GM18909 (cell line): ENCODE results near the gene GRID1.
"Not testable (repeated sequence)": the region's sequence is repeated elsewhere in the genome, so short reads cannot be mapped to it uniquely, and the experiment has no call there.

Source experiments
- ATAC-seq: cut with Tn5 transposase; IDR thresholded peaks from one replicate; pipeline ENCODE4 v1.9.1; 2021; ENCODE audit warnings: mild to moderate bottlenecking; ENCODE audit not compliant: unreplicated experiment, poor library complexity

Gene GRID1

GRCh38 chr10:86180861-86181260 is 185.7 kb downstream of the GRID1 start:
- no peak for ATAC-seq

- ATAC-seq: no peak
Observed at GRCh38 chr10:86179961-86180360, 186.6 kb downstream of the GRID1 start.

DNA sequence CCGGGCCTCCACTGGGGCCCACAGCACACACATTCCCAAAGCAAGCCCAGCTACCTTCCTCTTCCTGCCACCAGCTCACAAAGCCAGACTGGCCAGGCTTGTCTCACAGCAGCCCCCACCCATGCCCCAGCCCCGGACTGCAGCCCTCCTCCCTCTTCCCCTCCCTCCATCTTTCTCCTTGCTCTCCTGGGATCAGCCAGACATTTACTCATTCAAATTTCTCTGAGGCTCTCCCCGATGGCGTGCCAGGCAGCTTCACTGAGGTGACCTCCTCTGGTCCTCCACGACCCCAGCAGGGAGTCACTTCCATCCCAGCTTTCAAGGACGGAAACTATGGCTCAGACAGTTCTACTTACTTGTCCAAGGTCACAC is 187.5 kb downstream of the GRID1 start:
- no peak for ATAC-seq

- no peak for ATAC-seq
Observed at GRCh38 chr10:86178401-86179152, 188.0 kb downstream of the GRID1 start.

GRCh38 chr10:86177537-86178155 is 188.9 kb downstream of the GRID1 start:
- ATAC-seq: no peak

GRCh38 chr10:86176850-86177536 is 189.6 kb downstream of the GRID1 start:
- no peak for ATAC-seq

DNA sequence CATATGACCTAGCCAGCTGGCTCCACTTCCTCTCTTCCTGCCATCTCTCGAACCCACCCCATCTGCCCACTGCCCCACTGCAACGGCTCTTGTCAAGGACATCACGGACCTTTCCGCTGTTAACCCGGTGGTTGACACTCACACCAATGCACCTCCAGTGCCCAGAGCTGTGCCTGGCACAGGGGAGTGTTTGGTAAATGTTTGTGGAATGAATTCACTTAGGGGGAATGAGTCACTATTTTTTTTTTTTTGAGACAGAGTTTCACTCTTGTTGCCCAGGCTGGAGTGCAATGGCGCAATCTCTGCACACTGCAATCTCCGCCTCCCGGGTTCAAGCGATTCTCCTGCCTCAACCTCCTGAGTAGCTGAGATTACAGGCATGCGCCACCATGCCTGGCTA is 191.1 kb downstream of the GRID1 start:
- ATAC-seq: not testable (repeated sequence)

DNA sequence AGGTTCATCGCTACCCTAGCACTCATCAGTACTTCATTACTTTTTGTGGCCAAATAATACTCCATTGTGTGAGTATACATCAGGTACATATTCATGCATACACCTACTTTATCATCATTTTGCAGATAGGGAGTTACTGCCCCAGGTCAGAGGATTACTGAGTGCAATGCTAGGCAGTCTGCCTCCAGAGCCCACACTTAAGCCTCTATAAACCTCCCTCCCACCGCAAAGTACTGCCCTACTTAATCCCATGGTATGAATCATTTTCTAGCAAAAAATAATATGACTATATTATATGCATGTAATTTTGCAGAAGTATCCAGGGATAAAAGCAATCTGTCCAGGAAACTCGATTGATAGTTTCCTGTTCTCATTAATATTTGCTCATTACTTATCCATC is 194.3 kb downstream of the GRID1 start:
- ATAC-seq: no peak

GRCh38 chr10:86170255-86171108 is 196.1 kb downstream of the GRID1 start:
- no peak for ATAC-seq

DNA sequence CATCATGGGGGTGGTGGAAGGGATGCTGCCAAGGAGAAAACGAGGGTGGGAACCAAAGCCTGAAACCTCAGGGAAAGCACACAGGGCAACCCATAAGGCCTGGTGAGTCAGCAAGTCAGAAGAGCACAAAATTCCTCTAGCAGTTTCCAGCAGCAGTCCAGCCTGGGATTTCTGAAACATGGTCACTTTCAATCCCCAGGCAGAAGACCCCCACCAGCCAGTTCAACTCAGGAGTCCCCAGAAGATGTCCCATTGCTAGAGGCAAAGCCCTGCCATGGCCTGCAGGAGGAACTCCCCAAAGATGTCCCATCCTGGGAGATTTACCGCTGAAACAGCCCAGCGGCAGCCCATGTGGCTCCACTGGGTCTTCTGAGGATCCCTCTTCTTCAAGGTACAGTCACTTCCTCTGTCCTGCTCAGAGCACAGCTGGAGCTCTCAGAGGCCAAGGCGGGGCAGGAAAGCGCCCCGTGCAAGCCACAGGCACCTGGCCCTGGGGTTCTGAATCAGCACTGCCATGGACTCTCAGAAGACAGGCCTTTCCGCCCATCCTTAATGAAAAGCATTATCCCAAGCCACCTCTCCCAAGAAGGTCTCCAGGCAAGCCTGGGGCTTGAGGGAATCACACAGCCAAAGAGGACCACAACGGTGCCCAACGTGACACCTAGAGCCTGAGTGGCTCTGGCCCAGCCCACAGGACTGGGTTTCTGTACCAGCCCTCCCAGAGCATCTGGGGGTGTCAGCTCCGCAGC is 196.9 kb downstream of the GRID1 start:
- no peak for ATAC-seq

DNA sequence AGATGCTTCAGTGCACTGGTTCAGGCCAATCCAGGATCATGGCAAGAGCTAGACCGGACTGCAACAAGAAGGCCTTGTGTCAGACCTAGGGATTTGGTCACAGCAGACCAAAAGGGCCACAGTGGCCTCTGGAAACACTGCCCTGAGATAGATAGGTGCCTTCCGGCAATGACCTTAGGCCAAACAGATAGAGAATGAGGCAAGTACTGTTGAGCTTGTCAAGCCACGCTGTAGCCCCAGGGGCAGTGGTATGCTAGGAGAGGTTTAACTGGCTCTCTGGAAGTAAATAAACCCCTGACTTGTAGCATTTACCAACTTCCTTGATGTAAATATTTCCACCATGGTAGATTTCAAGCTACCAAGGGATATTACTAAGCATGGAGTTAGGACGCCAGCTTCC is 197.5 kb downstream of the GRID1 start:
- no peak for ATAC-seq

GRCh38 chr10:86168256-86168655 is 198.3 kb downstream of the GRID1 start:
- no peak for ATAC-seq

- no peak for ATAC-seq
Observed at GRCh38 chr10:86167762-86168128, 198.8 kb downstream of the GRID1 start.

DNA sequence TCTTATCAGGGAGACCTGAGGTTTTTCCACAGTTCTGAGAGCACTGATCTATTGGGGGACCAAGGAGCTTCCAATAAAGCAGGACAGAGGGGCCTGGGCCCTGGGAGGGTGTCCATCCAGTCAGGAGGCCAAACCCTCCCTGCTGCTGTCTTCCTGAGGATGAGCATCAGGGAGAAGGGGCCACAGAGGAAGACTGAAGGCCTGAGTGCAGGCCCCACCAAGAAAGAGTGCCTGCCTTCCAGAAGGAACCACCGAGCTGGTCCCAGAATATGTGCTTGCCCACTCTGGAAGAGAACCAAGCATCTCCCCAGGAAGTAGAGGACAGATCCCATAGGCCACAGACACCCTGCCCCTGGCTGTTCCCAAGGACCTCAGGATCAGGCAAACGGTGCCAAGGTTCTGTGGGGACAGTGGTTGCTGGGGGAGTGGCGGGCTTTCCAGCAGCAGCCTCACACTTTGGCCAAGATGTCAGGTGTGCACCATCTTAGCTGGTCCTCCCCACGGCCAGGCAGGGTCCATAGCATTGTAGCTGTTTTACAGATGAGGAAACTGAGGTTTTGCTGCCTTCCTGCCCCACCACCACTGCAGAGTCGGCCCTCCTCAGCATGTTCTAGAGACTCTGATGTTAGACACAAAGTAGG is 199.4 kb downstream of the GRID1 start:
- no peak for ATAC-seq

- ATAC-seq: no peak
Observed at GRCh38 chr10:86165666-86166065, 200.9 kb downstream of the GRID1 start.

DNA sequence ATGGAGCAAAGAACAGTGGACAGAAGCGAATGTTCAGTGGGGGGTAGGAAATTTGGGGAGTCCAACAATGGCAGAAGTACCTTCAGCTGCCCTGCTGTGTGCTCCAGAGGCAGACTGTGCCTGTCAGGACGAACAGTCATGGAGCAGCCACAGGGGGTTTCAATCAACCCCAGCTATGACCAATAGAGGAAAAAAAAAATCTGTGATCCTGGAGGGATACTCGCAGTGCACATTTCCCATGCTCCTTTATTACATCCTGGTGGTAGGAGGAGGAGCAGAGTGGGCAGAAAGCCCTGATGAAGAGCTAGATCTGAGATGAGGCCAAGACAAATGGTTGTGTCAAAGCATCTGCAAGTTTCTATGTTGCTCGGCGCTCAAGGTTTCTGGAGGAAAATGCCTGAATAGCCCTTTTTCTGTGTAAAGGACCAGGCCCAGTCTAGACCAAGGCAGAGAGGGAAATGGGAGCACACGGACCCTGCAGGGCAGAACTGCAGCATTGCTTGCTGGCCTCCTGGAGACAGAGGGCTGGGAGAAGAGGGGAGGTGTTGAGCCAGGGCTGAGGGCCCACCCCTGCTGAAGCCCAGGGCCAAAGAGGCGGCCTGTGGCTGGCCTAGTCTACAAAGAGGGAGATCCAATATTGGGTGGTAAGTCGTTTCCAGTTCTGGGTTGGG is 201.5 kb downstream of the GRID1 start:
- ATAC-seq: no peak

DNA sequence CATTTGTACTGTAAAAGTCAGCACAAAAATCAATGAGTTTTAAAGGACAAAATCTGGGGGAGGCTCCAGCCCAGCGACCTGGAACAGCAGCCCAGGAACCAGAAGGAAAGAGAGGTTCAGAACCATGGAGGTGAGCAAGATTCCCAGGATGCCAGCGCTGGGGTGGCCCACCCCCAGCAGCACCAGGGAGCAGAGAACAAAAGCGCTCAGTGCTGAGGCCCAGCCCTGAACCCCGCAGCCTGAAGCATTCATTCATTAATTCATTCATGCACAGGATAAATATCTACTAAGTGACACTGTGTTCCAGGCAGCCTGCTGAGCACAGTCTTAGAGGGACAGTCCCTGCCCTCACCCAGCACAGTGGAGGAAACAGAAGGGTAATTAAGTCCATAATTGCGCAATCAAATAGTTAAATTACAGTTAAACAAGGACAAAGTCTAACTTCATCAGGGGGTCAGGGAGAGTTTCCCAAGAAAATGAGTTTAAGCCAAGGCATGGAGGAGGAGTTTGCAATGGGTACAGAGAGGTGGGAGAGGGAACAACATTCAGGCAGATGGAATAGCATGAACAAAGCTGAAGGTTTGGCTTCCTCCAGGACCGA is 202.3 kb downstream of the GRID1 start:
- ATAC-seq: no peak

DNA sequence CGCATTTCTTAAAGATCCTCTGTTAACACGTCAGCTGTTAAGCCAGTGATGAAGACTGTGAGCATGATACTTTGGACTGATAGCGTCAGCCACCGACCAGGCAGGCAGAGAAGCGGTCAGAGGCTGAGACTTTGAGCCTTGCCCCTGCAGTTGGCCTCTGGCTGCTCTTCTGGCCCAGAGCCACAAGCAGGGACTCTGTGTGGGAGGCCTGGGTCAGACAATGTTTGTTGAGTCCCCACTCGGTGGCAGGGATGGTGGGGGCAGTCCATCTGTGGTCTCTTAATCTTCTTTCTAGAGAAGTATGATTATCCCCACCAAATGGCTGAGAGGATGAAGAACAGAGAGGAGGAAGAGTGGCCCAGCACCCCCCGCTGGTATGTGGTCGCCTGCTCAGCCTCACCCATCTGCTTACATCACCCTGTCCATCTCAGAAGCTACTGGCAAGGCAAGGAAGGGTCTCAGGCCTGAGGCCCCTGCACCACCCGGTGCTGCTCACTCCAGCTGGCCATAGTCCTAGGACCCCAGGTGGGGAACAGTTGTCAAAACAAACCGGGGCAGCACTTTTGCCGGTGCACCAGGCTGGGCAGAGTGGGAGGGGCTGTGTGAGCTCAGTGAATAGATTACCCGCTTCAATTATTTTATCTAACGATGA is 202.9 kb downstream of the GRID1 start:
- ATAC-seq: no peak
